ENCODE results near the gene SPDYE1. TPM values are rescaled to one million over a fixed set of nuclear protein-coding genes. Genes with fewer than 3 reads are reported as not detected.
"Not testable (repeated sequence)": the region's sequence is repeated elsewhere in the genome, so short reads cannot be mapped to it uniquely, and the experiment has no call there.

Gene SPDYE1
- total RNA-seq, 5 donors from 2014 or later (not counting 1 experiment from before 2014, with no cell fraction given) = not detected

GRCh38 chr7:44031319-44031718 is 33.6 kb downstream of the SPDYE1 start:
- H3K36me3 Mint-ChIP-seq; H3K9me3 Mint-ChIP-seq; H3K9me3 ChIP-seq; H3K27me3 Mint-ChIP-seq; H3K36me3 ChIP-seq (ENCODE audit: control insufficient read depth in 2 of 2, extremely low read depth in 1 of 2, insufficient read depth in 1 of 2, low read length in 1 of 2); H3K4me3 ChIP-seq (ENCODE audit: control insufficient read depth in 1 of 2, extremely low read depth in 1 of 2, low read length in 1 of 2); POLR2A ChIA-PET; CTCF ChIA-PET; H3K4me3 Mint-ChIP-seq; H3K4me1 ChIP-seq (ENCODE audit: control insufficient read depth in 1 of 2, extremely low read depth in 1 of 2, insufficient read depth in 2 of 2, low read length in 2 of 2); ATAC-seq (replicated peaks in 1 of 4); H3K27me3 ChIP-seq (replicated peaks in 1 of 2; ENCODE audit: control insufficient read depth in 2 of 2, extremely low read depth in 1 of 2, insufficient read depth in 2 of 2, low read length in 1 of 2); H3K4me1 Mint-ChIP-seq; H3K27ac ChIP-seq (ENCODE audit: low read length); H3K27ac Mint-ChIP-seq: not testable (repeated sequence)
- peak in 1 of 35 experiments; percentile 2 for DNase-seq
- WGBS (ENCODE audit: insufficient coverage) = 98% methylated on average over 7 of the region's 13 CpGs

DNA sequence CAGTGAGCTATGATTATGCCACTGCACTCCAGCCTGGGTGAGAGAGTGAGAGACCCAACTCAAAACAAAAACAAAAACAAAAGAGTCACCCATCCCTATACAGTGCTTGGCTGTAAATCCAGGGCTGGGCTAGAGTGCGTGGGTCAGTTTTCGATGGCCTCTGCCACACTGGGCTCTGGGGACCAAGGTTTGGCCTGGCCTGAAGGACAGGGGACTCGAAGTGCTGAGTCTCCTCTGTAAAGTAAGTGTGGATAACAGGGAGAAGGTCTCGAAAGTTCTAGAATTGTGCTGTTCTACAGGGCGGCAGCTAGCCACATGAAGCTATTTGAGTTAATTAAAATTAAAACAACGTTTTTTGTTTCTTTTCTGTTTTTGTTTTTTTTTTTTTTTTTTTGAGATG is 34.3 kb downstream of the SPDYE1 start:
- H3K9me3 ChIP-seq; ATAC-seq (replicated peaks in 1 of 4); DNase-seq; H3K36me3 ChIP-seq (ENCODE audit: control insufficient read depth in 2 of 2, extremely low read depth in 1 of 2, insufficient read depth in 1 of 2, low read length in 1 of 2); POLR2A ChIA-PET; H3K27me3 ChIP-seq (replicated peaks in 1 of 2; ENCODE audit: control insufficient read depth in 2 of 2, extremely low read depth in 1 of 2, insufficient read depth in 2 of 2, low read length in 1 of 2); H3K4me3 Mint-ChIP-seq; H3K4me3 ChIP-seq (ENCODE audit: control insufficient read depth in 1 of 2, extremely low read depth in 1 of 2, low read length in 1 of 2); H3K4me1 Mint-ChIP-seq; H3K27ac ChIP-seq (ENCODE audit: low read length); H3K27me3 Mint-ChIP-seq; H3K36me3 Mint-ChIP-seq; H3K9me3 Mint-ChIP-seq; H3K27ac Mint-ChIP-seq; H3K4me1 ChIP-seq (ENCODE audit: control insufficient read depth in 1 of 2, extremely low read depth in 1 of 2, insufficient read depth in 2 of 2, low read length in 2 of 2): not testable (repeated sequence)
- WGBS (ENCODE audit: insufficient coverage) = no CpG with 5 or more reads among the region's 6 CpGs
- CTCF ChIA-PET = interaction anchor here in 1 of 2 donors (0.6 kb wide), 1 partner anchor 97 kb away, joined by 4 read pairs; no protein-coding TSS in a partner anchor

GRCh38 chr7:44033971-44034844 is 36.5 kb downstream of the SPDYE1 start:
- H3K9me3 Mint-ChIP-seq; H3K36me3 Mint-ChIP-seq; H3K27ac ChIP-seq (ENCODE audit: low read length); H3K4me3 Mint-ChIP-seq; H3K4me1 Mint-ChIP-seq; H3K27me3 Mint-ChIP-seq; CTCF ChIA-PET; H3K27ac Mint-ChIP-seq; H3K27me3 ChIP-seq (replicated peaks in 1 of 2; ENCODE audit: control insufficient read depth in 2 of 2, extremely low read depth in 1 of 2, insufficient read depth in 2 of 2, low read length in 1 of 2); H3K4me3 ChIP-seq (ENCODE audit: control insufficient read depth in 1 of 2, extremely low read depth in 1 of 2, low read length in 1 of 2); H3K9me3 ChIP-seq; ATAC-seq (replicated peaks in 1 of 4); H3K4me1 ChIP-seq (ENCODE audit: control insufficient read depth in 1 of 2, extremely low read depth in 1 of 2, insufficient read depth in 2 of 2, low read length in 2 of 2); DNase-seq; H3K36me3 ChIP-seq (ENCODE audit: control insufficient read depth in 2 of 2, extremely low read depth in 1 of 2, insufficient read depth in 1 of 2, low read length in 1 of 2); POLR2A ChIA-PET: not testable (repeated sequence)
- WGBS (ENCODE audit: insufficient coverage) = 100% methylated on average over 1 of the region's 18 CpGs

- H3K9me3 Mint-ChIP-seq; POLR2A ChIA-PET; H3K27ac Mint-ChIP-seq; H3K27ac ChIP-seq (ENCODE audit: low read length); H3K36me3 Mint-ChIP-seq; H3K27me3 Mint-ChIP-seq; CTCF ChIA-PET; H3K4me3 ChIP-seq (ENCODE audit: control insufficient read depth in 1 of 2, extremely low read depth in 1 of 2, low read length in 1 of 2); H3K36me3 ChIP-seq (ENCODE audit: control insufficient read depth in 2 of 2, extremely low read depth in 1 of 2, insufficient read depth in 1 of 2, low read length in 1 of 2); H3K27me3 ChIP-seq (replicated peaks in 1 of 2; ENCODE audit: control insufficient read depth in 2 of 2, extremely low read depth in 1 of 2, insufficient read depth in 2 of 2, low read length in 1 of 2); H3K4me3 Mint-ChIP-seq; H3K9me3 ChIP-seq: not testable (repeated sequence)
- peaks cover 0 to 11% (median 8%) of the 10 kb centered on the region in 3 donors for H3K4me1 Mint-ChIP-seq
- DNase-seq (peak in 13 of 35 experiments; percentile 15 to 56 (median 24)), ATAC-seq (replicated peaks in 1 of 4) (peak; percentile 4 to 17 (median 7))
- H3K4me1 ChIP-seq (ENCODE audit: control insufficient read depth in 1 of 2, extremely low read depth in 1 of 2, insufficient read depth in 2 of 2, low read length in 2 of 2) = peaks cover 0 to 11% of the 10 kb centered on the region in 2 experiments
- no CpG with 5 or more reads among the region's 10 CpGs for WGBS (ENCODE audit: insufficient coverage)
Observed at GRCh38 chr7:44036364-44036763, 38.7 kb downstream of the SPDYE1 start.

- Mint-ChIP-seq H3K27ac (peak overlapping the region; percentile 66 to 82), H3K4me1 (peaks cover 0 to 15% (median 8%) of the 10 kb centered on the region in 3 donors)
- DNase-seq; ATAC-seq (replicated peaks in 1 of 4); H3K9me3 Mint-ChIP-seq; H3K27me3 Mint-ChIP-seq; H3K9me3 ChIP-seq; H3K27ac ChIP-seq (ENCODE audit: low read length); H3K36me3 Mint-ChIP-seq; H3K36me3 ChIP-seq (ENCODE audit: control insufficient read depth in 2 of 2, extremely low read depth in 1 of 2, insufficient read depth in 1 of 2, low read length in 1 of 2); H3K27me3 ChIP-seq (replicated peaks in 1 of 2; ENCODE audit: control insufficient read depth in 2 of 2, extremely low read depth in 1 of 2, insufficient read depth in 2 of 2, low read length in 1 of 2); H3K4me3 ChIP-seq (ENCODE audit: control insufficient read depth in 1 of 2, extremely low read depth in 1 of 2, low read length in 1 of 2); CTCF ChIA-PET; H3K4me3 Mint-ChIP-seq; POLR2A ChIA-PET: not testable (repeated sequence)
- WGBS (ENCODE audit: insufficient coverage) = no CpG with 5 or more reads among the region's 2 CpGs
- H3K4me1 ChIP-seq (ENCODE audit: control insufficient read depth in 1 of 2, extremely low read depth in 1 of 2, insufficient read depth in 2 of 2, low read length in 2 of 2) = peaks cover 0 to 11% of the 10 kb centered on the region in 2 experiments
Observed at GRCh38 chr7:44037951-44038350, 40.3 kb downstream of the SPDYE1 start.

DNA sequence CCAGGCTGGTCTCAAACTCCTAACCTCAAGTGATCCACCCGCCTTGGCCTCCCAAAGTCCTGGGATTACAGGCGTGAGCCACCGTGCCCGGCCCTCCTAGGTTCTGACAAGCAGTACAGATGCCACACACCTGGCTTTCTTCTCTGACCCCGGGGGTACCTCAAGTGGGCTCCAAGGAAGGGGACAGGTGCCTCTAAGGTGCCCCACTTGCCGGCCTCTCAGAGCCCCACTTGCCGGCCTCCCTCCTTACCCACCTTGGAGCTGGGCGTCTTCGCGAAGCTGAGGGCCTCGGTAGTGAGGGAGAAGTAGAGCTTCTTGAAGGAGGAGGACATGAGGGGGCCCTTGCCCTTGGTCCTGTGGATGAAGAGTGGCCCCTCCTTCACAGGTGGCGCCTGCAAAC is 40.9 kb downstream of the SPDYE1 start:
- H3K27ac ChIP-seq (ENCODE audit: low read length); H3K9me3 ChIP-seq; H3K4me3 ChIP-seq (ENCODE audit: control insufficient read depth in 1 of 2, extremely low read depth in 1 of 2, low read length in 1 of 2); H3K27ac Mint-ChIP-seq; H3K27me3 ChIP-seq (replicated peaks in 1 of 2; ENCODE audit: control insufficient read depth in 2 of 2, extremely low read depth in 1 of 2, insufficient read depth in 2 of 2, low read length in 1 of 2); ATAC-seq (replicated peaks in 1 of 4); DNase-seq; H3K36me3 ChIP-seq (ENCODE audit: control insufficient read depth in 2 of 2, extremely low read depth in 1 of 2, insufficient read depth in 1 of 2, low read length in 1 of 2); H3K4me3 Mint-ChIP-seq; CTCF ChIA-PET; H3K36me3 Mint-ChIP-seq; H3K27me3 Mint-ChIP-seq; POLR2A ChIA-PET; H3K9me3 Mint-ChIP-seq: not testable (repeated sequence)
- no CpG with 5 or more reads among the region's 12 CpGs for WGBS (ENCODE audit: insufficient coverage)
- H3K4me1 Mint-ChIP-seq = peaks cover under 1 to 16% (median 8%) of the 10 kb centered on the region in 3 donors
- peaks cover 0 to 14% of the 10 kb centered on the region in 2 experiments for H3K4me1 ChIP-seq (ENCODE audit: control insufficient read depth in 1 of 2, extremely low read depth in 1 of 2, insufficient read depth in 2 of 2, low read length in 2 of 2)

All from T-cell (primary cell).